HCEC 1CT (cell line): Measurements from ENCODE around the gene CMSS1.

ENCODE experiments used
- DNase-seq: peaks from one replicate; pipeline ENCODE4 v3.0.0-alpha.2; 2017

CMSS1 gene

DNA sequence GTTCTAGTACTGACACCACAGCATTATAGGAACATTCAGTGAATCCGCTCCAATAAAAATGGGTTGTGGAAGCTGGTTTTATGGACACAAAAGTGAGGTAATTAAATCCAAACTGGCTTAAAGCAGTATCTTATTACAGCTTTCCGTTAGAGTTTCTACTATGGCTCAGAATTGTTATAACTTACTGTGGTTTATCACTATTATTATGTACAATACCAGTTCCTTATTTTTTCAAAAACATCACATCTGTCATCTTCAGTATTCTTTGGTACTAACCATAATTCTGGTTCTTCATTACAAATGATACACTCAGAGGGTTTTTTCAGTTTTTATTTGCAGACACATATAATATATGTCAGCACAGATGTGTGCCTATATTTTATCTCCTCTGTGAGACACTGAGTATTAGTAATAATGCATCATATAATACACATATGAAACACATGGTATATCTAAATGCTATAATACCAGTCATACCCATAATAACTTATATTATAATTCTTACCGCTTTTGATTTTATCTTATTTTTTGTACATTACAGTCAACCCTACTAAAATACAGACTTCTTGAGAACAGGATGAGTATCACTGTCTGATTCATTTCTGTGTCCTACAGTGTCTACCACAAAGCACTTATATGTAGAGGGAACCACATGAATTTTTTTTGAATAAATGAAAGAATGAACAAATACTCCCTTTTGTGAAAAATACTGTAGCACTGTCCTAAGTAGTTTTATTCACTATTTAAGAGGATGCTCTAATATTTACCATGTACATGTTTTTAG is 39.0 kb downstream of the CMSS1 start:
- no peak for DNase-seq

DNA sequence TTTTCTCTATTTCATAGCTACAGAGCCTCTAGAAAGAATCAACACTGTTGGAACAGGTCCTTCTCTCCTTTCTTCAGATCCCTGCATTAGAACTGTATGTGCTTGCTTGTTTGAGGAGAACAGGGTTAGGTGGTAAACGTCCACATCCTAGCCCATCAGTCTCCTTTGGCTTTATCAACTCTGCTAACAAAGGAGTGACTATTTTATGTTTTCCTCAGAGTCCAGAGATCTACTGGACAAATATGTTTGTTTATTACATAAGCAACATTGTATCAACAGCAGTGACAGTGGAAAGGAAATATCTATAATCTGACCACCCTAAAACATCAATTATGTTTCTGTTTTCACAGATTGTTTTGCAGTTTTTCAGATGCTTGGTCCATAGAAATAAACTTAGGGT is 39.6 kb downstream of the CMSS1 start:
- DNase-seq = no peak

DNA sequence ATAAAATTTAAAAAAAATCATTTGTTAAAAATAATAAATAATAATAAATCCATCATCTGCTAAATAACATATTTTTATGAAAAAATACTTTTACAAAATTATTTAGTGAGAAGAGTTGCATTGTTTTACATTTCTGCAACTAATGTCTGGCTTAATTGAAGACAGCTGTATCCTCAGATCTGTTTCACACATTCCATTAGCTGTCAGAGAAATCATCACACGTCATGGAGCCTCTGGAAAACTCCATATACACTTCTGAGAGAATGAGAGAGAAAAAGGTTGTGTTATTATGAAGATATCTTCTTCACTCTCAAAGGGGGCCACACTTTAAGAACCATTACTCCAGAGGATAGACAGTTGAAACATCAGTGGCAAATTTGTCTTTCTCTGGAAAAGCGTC is 40.8 kb downstream of the CMSS1 start:
- DNase-seq = no peak

DNA sequence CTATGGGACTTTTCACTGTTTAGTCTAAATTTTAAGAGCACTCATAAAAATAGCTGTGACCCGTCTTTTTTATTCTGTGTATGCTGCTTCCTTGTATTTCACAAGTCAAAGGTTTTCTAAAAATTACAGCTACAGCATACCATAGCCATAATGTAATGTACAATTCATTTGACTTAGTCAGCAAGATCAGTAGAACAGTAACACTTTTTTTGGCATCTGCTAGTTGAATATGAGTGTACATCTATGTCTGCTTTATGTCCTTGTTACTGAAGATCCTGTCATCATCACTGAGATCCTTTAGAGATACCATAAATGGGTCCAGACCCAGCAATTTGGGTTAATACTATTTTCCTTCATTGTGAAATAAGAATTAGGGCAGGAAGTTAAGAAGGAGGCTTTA is 42.2 kb downstream of the CMSS1 start:
- DNase-seq = peak; percentile 98

DNA sequence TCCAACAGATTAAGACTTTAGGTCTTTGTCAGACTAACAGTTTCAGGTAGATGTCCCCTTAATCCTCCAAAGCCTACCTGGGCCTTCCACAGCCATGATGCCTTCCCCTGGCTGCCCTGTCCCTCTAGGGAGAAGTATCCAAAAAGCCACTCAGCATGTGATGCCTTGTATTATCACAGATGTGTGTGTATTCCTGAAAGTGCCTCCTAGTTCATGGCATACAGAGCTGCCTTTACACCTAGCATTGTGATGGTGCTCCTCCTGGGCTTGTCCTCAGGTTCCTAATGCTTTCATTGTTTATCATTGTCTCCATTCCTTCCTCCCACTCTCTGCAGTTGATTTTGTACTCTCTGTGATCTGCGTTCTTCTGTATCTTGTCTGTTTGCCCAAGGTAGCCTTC is 43.6 kb downstream of the CMSS1 start:
- no peak for DNase-seq

DNA sequence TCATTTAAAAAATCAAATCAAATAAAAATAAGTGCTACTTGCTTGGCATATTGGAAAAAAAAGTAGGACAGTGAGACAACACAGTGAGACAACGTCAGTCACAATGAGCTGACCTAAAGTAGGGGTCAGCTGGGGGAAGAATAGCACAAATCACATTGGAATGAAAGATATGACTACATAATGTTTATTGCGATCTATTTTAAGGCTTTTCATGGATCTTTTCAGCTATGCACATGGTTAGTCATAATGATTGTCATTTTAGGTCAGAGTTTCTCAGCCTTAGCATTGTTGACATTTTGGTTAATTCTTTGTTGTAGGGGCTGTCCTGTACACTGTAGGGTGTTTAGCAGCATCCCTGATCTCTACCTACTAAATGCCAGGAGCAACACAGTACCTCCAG is 44.5 kb downstream of the CMSS1 start:
- DNase-seq = peak; percentile 96

DNA sequence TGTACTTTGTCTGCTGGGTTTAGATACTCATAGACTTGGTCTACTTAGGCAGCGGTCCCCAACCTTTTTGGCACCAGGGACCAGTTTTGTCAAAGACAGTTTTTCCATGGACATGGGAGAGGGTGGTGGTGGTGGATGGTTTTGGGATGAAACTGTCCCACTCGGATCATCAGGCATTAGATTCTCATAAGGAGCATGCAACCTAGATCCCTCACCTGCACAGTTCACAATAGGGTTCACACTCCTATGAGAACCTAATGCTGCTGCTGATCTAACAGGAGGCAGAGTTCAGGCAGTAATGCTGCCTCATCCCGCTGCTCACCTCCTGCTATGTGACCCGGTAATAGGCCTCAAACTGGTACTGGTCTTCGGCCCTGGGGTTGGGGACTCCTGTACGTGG is 45.3 kb downstream of the CMSS1 start:
- DNase-seq = no peak

DNA sequence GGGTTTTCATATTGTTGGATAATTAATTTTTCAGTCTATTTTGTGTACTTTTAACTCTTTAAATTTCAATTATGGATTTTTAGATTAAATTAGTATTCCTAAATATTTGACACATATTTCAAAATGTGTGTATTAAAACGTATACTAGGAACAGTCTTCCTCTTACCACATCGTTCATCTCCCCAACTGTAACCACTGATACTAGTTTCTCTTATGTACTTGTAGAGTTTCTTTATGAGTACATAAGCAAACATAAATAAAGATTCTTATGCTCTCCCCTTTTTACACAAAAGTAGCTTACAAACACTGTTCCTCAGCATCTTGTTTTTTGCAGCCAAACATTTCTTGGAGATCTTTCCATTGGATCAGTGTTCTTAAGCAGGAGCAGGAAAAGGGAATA is 45.9 kb downstream of the CMSS1 start:
- no peak for DNase-seq

DNA sequence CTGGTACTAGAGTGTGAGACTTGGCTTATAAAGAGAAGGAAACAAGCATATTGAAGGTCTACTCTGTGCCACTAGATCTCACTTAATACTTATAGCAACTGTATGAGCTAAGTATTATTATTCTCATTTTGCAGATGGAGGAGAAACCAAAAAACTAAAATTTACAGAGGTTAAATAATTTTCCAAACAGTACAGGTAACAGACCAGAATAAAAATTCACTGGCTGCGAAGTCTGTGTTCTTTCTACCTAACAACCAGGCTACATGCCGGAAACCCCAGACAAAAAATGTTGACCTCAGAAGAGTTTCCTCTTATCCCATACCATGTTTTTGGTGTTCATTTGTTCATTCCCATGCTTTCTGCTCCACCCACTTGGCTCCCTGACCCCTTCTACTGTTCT is 46.6 kb downstream of the CMSS1 start:
- no peak for DNase-seq

DNA sequence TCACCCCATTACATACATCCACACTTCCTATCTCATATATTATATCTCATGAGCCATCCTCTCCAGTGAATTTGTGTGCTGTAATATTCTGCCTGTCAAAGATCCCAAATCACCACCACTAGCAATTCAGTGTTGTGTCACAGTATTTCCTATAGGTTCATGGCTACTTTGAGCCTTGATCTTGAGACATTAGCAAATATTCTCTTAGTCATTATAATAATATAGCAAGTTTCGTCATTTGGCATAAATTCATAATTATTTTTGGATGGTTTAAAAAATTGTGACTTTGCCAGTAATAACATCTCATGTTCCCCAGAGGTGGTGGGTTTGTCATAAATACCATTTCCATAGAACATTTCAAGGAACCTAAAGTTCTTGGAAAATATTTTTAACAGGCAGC is 47.7 kb downstream of the CMSS1 start:
- DNase-seq = peak; percentile 79

DNA sequence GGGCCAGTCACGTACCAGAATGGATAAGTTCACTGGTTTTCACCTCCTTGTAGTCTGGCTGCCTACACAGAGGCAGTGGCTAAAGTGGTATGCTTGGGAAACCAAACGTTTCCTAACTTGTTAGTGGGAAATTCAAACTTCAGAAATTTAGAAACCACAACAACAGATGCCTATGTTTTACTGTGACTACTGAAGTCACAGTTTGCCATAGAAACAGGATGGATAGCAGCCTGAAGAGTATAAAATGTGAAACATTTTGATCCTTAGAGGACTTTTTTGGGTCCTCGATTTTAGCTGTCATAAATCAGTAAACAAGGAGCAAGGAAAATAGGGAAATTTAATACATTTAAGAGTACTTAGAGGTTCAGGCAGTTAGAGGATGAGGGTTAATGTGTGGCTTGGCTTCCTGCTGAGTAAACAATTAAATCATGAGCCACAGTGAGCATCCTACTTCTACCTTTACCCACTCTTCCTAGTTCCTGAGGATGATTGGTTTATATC is 48.6 kb downstream of the CMSS1 start:
- DNase-seq = peak; percentile 81

DNA sequence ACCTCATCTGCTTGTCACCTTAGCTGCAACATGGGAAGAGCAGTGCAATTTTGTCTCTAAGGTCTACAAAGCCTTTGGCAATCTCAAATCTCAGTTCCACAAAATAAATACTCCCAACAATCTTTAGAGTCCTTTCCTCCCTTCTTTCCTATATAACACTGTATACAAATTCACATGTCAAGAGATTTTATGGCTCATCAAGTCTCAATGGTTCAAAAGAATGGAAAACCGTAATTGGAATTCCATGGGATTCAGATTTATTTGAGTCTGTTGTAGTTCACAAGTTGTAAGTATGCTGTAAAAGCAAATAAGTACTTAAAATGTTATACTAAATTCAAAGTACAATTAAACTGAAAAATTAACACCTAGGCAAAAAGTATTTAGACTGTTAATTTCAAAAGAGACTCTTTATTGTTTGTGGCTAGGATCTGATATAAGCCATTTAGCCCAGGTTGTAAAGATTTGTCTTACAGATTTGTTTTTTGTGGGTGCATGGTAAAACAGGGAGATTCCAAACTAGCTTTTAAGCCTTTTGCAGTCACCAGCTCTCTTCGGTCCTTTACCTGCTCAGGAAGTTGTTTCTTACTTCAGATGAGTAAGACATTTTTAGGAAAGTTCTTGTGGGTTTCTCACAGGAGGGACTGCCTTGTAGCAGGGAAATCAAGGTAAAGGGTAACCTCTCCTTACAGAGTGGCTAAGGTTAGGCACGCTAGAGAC is 50.1 kb downstream of the CMSS1 start:
- DNase-seq = no peak

DNA sequence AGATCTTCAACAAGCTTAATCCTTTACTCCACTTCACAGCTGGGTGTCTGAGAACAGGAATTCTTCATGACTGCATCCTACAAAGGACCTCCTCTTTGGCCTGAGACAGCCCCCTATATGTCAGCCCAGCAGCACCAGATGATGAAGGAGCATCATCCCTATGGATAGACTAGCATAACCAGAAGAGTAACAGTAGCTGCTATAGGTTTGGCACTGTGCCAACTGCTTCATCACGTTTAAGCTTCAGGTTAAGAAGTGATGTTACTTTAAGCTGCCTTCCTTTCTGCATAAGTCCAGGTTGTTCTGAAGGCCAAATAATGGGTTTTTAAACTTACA is 50.6 kb downstream of the CMSS1 start:
- DNase-seq = no peak

DNA sequence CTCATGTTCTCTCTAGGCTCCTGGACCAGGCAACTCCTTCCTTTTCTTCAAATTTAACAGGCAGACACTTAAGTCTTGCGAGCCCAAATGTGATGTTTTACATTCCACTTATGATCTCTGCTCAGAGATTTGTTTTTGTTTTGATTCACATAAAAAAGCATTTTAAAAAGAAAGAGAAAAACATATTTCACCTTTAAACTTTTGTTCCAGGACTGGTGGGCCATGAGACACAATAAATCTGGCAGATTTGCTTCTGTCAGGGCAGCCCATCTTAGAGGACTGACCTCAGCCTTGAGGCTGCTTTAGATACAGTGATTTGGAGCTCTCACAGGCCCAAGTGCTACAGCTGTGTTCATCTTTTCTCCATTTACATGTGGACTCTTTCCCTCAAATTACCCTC is 52.0 kb downstream of the CMSS1 start:
- no peak for DNase-seq

DNA sequence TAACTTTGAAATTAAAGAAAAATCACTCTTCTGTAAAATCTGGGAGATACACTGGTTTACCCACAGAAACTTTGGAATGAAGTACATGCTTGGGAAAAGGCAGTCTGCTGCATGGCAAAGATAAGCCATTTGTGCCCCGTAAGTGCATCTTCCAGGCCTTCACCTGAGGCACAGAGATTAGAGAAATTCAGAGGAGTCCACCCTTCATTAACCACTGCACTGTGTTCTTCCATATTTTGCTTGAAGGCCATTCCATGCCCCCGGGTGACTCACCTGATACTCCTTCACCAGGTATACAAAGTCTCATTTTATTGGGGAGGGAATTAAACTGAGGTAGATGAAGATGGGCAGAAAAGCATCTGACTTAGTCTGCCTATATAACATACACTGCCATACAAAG is 53.0 kb downstream of the CMSS1 start:
- DNase-seq = no peak

DNA sequence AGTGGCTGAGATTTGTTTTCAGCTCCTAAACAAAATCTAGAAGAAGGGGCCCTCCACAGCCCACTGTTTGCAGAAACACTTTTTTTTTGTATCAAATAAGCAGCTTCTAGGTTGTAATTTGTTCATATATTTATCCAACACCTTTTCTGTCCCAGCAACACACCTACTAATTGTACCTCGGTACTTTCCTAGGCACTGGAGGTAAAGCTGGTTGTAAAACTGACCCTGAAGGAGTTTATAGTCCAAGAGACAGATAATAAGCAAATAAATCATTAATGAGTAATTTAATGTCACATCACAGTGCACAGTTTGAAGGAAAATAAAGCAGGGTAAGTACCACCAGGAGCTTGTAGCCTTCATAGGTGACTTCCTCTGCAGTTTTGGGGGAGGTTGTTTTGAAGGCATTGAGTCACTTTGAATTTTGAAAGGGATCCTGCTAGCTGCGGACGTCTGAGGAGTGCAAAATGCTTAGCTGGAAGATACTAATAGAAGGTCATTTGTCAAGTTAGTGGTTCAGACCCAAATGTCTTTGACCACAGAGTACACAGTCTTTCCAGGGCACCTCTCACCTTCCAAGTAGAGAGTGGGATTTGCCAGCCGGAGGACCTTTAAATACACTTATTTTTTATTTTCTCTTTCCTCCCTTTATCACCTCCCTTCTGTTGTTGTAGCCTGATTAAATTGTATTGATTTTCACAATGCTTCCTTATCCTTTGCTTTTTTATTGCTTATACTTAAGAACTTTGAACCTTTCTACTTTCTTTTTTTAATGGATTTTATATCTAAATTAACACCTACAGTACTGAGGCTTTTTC is 53.8 kb downstream of the CMSS1 start:
- no peak for DNase-seq

DNA sequence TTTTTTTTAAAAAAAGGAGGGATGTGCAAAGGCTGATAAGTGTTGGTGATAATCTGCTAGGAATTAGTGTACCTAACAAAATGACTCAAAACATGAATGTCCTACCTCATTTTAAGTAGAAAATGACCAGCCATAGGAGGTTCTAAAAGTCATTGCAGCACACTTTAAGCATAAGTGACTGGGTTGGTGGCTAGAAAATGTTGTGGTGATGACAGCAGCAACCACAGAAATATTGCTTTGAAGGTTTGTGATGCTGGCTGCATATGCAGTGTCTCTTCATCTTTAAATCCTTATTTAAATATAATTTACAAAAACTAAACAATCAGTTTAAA is 55.2 kb downstream of the CMSS1 start:
- no peak for DNase-seq

DNA sequence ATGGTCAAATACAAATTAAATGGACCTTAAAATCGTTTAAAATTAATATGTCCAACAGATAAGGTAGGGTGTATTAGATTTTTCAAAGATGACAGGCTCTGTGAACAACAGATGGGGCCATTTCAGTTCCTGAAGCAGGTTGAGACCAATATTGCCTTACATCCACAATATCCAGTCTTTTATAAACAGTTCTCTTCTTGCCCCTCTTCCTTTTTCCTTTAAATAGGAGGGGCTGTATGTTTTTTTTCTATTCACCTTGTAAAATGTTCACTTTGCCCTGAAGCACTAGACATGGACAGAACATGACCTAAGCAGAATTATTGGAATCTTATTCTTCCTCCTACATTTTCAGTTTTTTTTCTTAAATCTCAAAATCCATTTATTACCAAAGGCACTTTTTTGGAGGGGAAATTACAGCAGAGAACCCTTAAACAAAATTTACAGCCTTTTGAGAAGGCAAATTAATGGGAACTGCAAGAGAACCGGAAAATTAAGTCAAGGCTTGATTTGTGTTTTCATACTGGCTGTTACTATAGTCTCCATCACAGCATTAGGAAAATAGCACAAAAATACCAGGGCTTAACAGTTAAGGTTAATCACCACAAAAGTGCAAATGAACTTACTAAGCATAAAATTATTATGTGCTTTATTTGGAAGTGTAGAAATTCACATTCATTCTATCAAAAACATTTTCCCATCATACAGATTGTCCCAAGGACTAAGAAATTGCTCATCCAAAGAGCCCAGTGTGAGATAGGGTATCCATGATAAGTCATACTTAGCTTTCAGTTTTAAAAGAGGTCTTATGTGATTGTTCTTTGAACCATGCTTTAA is 55.8 kb downstream of the CMSS1 start:
- DNase-seq = no peak

DNA sequence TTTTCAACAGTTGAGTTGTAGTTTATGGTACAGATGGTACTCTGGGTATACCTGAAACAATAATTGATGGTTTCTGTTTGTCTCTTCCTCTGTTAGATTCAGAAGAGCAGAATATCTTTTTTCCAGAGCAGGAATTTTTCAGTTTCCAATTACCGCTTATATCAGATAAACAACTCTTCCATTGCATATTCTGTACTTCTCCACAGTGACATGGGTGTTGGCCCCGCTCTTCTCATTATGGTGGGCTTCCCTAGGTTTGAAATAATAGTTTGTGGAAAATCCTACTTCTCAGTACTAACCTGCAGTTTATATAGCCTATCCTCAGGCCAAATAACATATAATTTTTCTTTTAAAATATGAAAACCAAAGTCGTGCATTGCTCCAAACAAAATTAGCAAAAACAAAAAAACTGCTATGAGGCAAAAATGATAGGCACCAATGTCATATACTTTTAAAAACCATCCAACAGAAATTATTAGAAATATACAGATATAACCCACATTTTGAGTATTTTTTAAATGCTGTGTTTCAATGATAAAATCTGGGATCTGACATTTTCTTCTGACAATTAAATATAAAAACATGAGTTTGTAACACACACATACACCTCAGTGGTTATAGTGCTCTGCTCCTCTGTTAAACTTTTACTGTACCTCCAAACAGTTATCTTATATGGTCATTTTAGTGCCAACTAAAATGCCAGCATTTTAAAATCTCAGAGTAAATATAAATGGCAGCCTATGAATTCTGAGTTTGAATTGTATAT is 56.8 kb downstream of the CMSS1 start:
- DNase-seq = no peak

DNA sequence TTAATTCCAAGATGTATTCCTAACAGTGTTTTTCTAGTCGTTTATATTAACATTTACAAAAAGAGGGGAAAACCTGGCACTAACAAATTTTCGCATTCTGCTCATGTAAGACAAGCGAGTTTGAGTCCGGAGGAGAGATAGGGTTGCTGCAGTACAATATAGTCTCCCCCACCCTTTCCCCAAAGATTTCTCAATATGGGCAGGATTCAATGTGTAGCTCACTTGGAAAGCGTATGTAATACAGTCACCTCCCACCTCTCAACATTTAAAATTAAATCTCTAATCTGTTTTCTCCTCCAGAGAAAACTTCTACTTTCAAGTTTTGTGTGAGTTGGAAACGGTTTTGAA is 57.9 kb downstream of the CMSS1 start:
- peak; percentile 71 for DNase-seq

DNA sequence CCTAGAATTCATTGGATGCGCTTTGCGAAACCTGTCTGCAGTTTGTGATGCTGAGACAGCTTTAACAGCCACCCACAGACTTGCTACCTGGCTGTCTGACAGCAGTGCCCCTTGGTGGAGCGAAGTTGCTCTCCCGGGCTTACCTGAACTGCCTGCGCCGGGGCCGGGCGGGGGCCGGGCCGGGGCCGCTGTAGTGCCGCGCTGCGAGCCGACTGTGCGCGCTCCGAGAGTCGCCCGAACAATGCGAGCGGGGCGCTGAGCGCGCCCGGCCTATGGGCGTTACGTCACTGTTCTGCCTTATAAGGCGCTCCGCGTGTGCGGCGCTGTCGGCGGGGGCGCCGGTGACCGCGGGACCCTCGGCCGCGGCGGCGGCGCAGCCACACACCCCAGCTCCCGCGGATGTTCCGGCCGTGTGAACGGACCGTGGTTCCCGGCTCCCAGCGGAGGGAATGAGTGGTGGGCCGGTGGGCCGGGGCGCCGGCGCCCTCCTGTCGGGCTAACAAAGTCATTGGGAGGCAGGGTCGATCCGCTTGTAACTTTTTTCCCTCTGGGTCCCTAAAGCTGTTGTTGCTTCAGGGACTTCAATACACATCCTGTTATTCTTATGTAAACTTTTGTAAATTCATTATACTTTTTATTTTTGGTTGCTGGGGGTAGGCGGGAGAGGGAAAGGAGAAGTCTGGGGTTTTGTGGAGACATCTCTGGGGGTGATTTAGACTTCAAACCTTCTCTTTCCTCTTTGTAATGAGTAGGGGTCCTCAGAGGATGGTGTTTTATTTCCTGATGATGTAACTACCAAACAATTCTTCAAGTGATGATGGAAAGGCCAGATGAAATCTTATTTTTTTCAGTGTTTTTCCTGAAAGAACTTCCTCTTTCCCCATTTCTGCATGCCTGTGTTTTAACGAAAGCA is 58.5 kb downstream of the CMSS1 start:
- peak; percentile 86 for DNase-seq
